NB4 (cell line): ENCODE results near the gene FOXP1.

ENCODE experiments used
- POLR2A ChIP-seq: IDR thresholded peaks from 2 replicates; pipeline ENCODE4 v1.6.1; 2011; ENCODE audit warnings: mild to moderate bottlenecking; ENCODE audit not compliant: insufficient read length; ENCODE audit errors: extremely low read depth
- TF ChIP-seq, protein P1 (sequence below): IDR thresholded peaks from one replicate; pipeline ENCODE4 v1.5.1; 2012; ENCODE audit warnings: low read depth, low read length
- TF ChIP-seq, protein P2 (sequence below): IDR thresholded peaks from 2 replicates; pipeline ENCODE4 v1.6.1; 2011; ENCODE audit warnings: low read depth, low read length

GRCh38 chr3:70919091-70919490 lies 664.4 kb downstream of the FOXP1 start:
- TF ChIP-seq POLR2A = no peak
- TF ChIP-seq, protein P1, sequence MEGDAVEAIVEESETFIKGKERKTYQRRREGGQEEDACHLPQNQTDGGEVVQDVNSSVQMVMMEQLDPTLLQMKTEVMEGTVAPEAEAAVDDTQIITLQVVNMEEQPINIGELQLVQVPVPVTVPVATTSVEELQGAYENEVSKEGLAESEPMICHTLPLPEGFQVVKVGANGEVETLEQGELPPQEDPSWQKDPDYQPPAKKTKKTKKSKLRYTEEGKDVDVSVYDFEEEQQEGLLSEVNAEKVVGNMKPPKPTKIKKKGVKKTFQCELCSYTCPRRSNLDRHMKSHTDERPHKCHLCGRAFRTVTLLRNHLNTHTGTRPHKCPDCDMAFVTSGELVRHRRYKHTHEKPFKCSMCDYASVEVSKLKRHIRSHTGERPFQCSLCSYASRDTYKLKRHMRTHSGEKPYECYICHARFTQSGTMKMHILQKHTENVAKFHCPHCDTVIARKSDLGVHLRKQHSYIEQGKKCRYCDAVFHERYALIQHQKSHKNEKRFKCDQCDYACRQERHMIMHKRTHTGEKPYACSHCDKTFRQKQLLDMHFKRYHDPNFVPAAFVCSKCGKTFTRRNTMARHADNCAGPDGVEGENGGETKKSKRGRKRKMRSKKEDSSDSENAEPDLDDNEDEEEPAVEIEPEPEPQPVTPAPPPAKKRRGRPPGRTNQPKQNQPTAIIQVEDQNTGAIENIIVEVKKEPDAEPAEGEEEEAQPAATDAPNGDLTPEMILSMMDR = no peak
- TF ChIP-seq, protein P2, sequence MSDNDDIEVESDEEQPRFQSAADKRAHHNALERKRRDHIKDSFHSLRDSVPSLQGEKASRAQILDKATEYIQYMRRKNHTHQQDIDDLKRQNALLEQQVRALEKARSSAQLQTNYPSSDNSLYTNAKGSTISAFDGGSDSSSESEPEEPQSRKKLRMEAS = no peak
